ENCODE data around the gene ASB15. TPM values are rescaled to one million over a fixed set of nuclear protein-coding genes. Genes with fewer than 3 reads are reported as not detected.

ASB15 gene
- total RNA-seq, 1 donor, result not detected

DNA sequence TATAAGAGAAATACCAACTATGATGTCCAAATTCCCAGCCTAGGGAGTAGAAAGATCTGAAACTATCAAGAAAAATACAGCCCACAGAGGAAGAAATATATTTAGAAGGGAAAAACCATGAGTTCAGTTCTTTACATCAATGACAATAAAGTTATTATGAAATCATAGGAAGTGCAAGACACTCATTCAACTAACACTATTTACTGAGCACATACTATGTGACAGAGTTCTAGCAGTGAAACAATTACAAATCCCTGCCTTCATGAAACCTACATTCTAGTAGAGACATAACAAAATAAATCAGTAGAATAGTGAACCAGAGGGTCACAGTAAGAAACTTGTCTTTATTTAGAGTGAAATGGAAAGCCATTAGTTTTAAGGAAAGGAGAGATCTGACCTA is 46.1 kb upstream of the ASB15 start:
- H3K4me3 ChIP-seq (ENCODE audit: insufficient read depth, low read length), result no peak overlapping the region
- no peak for DNase-seq (ENCODE audit: insufficient read length, low spot score, missing footprints)
- H2AFZ ChIP-seq (ENCODE audit: low read length), result no peak overlapping the region
- H3K27me3 ChIP-seq (ENCODE audit: insufficient read depth, low read length), result no peaks in the 10 kb centered on the region
- H3K4me2 ChIP-seq (ENCODE audit: insufficient read depth, low read length), result no peak overlapping the region
- no peaks in the 10 kb centered on the region for H3K9me3 ChIP-seq (ENCODE audit: low read depth, low read length)
- H3K79me2 ChIP-seq (ENCODE audit: insufficient read depth, low read length), result peaks cover 40% of the 10 kb centered on the region
- peaks cover 12% of the 10 kb centered on the region for H3K4me1 ChIP-seq (ENCODE audit: insufficient read depth, low read length)
- H4K20me1 ChIP-seq (ENCODE audit: insufficient read depth, low read length), result peaks cover 5% of the 10 kb centered on the region
- peaks cover 7% of the 10 kb centered on the region for H3K36me3 ChIP-seq (ENCODE audit: insufficient read depth, low read length)
- TF ChIP-seq, protein P1, sequence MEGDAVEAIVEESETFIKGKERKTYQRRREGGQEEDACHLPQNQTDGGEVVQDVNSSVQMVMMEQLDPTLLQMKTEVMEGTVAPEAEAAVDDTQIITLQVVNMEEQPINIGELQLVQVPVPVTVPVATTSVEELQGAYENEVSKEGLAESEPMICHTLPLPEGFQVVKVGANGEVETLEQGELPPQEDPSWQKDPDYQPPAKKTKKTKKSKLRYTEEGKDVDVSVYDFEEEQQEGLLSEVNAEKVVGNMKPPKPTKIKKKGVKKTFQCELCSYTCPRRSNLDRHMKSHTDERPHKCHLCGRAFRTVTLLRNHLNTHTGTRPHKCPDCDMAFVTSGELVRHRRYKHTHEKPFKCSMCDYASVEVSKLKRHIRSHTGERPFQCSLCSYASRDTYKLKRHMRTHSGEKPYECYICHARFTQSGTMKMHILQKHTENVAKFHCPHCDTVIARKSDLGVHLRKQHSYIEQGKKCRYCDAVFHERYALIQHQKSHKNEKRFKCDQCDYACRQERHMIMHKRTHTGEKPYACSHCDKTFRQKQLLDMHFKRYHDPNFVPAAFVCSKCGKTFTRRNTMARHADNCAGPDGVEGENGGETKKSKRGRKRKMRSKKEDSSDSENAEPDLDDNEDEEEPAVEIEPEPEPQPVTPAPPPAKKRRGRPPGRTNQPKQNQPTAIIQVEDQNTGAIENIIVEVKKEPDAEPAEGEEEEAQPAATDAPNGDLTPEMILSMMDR (IDR thresholded peaks at IDR 0.05; ENCODE audit: extremely low read depth, low read depth, low read length), result no peak
- H3K27ac ChIP-seq (ENCODE audit: low read depth, low read length), result no peak overlapping the region

DNA sequence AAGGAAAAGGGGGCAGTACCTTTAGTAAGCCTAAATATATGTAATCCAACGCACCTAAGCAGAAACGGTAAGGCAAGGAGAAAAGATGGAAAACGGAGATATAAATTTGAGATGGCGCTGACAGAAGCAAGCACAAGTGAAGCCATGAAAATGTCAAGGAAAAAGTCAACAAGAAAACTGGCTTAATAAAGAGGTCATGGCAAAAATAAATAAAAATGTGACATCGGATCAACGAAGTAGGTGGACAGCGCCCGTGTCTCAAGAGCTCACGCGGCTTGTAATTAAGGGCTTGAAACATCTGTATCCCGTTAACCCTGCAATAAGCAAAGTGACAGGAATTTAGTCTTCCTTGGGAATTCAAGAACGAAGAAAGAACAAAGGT is 44.6 kb upstream of the ASB15 start:
- Histone ChIP-seq H3K4me2 (ENCODE audit: insufficient read depth, low read length) (peak overlapping the region; percentile 85), H3K4me1 (ENCODE audit: insufficient read depth, low read length) (peaks cover 12% of the 10 kb centered on the region), H3K9me3 (ENCODE audit: low read depth, low read length) (no peaks in the 10 kb centered on the region), H3K27me3 (ENCODE audit: insufficient read depth, low read length) (no peaks in the 10 kb centered on the region), H3K79me2 (ENCODE audit: insufficient read depth, low read length) (peaks cover 40% of the 10 kb centered on the region), H3K27ac (ENCODE audit: low read depth, low read length) (peak overlapping the region; percentile 71), H2AFZ (ENCODE audit: low read length) (peak overlapping the region; percentile 81), H4K20me1 (ENCODE audit: insufficient read depth, low read length) (peaks cover 3% of the 10 kb centered on the region), H3K4me3 (ENCODE audit: insufficient read depth, low read length) (peak overlapping the region; percentile 76), H3K36me3 (ENCODE audit: insufficient read depth, low read length) (peaks cover 7% of the 10 kb centered on the region)
- DNase-seq (ENCODE audit: insufficient read length, low spot score, missing footprints), result no peak
- TF ChIP-seq, protein P1 (IDR thresholded peaks at IDR 0.05; ENCODE audit: extremely low read depth, low read depth, low read length), result no peak

DNA sequence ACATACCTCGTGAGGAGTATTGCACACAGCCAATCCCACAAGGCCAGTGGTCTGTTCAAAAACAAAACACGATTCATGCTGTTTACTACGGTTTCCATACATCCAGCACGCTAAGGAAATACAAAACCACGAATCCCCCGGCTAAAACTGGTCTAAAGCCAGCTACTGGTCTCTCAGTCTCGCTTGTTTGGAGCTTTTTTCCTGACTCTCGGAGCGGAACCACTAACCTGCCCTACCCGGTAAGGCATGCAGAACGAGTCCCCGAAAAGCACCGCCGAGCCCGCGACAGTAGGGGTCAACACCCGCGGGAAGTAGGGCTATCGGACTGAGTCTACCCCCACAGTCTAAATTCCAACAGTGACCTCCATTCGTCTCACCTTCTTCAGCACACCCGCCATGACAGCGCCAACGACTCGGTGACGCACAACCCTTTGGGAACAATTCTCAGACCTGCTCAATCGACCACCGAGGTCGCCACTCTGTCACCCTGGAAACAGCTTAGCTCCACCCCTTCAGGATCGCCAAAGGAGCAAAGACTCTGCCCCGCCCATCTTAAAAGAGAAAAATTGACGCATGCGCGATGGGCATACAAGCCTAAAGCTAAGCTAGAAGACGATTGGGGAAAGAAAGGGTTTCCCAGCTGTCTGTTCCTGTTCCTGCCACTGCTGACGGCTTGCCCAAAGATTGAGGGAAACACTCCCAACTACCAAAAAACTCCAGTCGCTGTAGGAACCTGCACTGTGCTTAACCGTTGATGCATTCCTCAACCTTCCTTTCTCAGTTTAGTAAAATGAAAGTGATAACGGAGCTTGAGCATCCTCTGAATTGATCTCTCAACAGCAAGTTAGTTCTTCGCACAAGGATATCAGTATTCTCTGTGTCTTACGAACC is 44.0 kb upstream of the ASB15 start, which contains the start of gene NDUFA5:
Gene NDUFA5 (minus strand): TSS at position 421 of the 891 bp plus-strand sequence. CDS start 23 bp downstream, at position 398.
- Histone ChIP-seq H3K4me2 (ENCODE audit: insufficient read depth, low read length) (peak within 1 kb of the TSS; percentile 85), H2AFZ (ENCODE audit: low read length) (peak within 1 kb of the TSS; percentile 96), H3K79me2 (ENCODE audit: insufficient read depth, low read length) (peaks cover 39% of the 10 kb centered on the region), H3K36me3 (ENCODE audit: insufficient read depth, low read length) (peaks cover 7% of the 10 kb centered on the region), H3K9me3 (ENCODE audit: low read depth, low read length) (no peaks in the 10 kb centered on the region), H4K20me1 (ENCODE audit: insufficient read depth, low read length) (peaks cover 3% of the 10 kb centered on the region), H3K27me3 (ENCODE audit: insufficient read depth, low read length) (no peaks in the 10 kb centered on the region), H3K4me1 (ENCODE audit: insufficient read depth, low read length) (peaks cover 12% of the 10 kb centered on the region), H3K4me3 (ENCODE audit: insufficient read depth, low read length) (peak within 1 kb of the TSS; percentile 76), H3K27ac (ENCODE audit: low read depth, low read length) (peak within 1 kb of the TSS; percentile 71)
- TF ChIP-seq, protein P1 (IDR thresholded peaks at IDR 0.05; ENCODE audit: extremely low read depth, low read depth, low read length), result no peak
- DNase-seq (ENCODE audit: insufficient read length, low spot score, missing footprints), result peak; percentile 84

DNA sequence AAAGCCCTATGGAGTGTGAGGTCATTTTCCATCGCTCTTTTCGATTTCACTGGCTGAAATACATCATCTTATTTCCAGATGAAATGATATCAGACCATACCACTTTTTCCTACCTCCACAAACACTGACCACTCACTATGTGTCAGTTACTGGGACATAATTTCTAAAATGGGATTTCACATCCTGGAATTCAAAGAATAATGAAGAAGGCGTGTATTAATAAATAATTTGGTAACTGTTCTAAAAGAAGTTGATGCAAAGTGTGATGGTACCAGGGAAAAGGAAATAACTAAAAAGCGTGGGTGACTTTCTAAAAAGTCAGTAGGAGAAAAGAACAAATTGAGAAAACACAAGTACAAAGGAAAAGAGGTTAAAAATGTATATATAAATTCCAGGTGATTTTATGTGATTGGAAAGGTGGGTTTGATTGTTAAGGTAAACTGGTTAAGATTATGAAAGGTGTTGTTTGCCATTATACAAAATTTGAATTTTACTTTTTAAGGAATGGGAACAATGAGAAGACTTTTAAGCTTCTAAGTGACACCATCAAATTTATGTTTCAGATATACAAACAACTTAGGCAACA is 43.2 kb upstream of the ASB15 start:
- TF ChIP-seq, protein P1 (IDR thresholded peaks at IDR 0.05; ENCODE audit: extremely low read depth, low read depth, low read length), result no peak
- H3K4me2 ChIP-seq (ENCODE audit: insufficient read depth, low read length), result peak overlapping the region; percentile 85
- H2AFZ ChIP-seq (ENCODE audit: low read length), result peak overlapping the region; percentile 96
- H3K4me3 ChIP-seq (ENCODE audit: insufficient read depth, low read length), result peak overlapping the region; percentile 76
- peaks cover 12% of the 10 kb centered on the region for H3K4me1 ChIP-seq (ENCODE audit: insufficient read depth, low read length)
- H4K20me1 ChIP-seq (ENCODE audit: insufficient read depth, low read length), result peaks cover 3% of the 10 kb centered on the region
- peak overlapping the region; percentile 71 for H3K27ac ChIP-seq (ENCODE audit: low read depth, low read length)
- no peak for DNase-seq (ENCODE audit: insufficient read length, low spot score, missing footprints)
- no peaks in the 10 kb centered on the region for H3K9me3 ChIP-seq (ENCODE audit: low read depth, low read length)
- H3K27me3 ChIP-seq (ENCODE audit: insufficient read depth, low read length), result no peaks in the 10 kb centered on the region
- H3K36me3 ChIP-seq (ENCODE audit: insufficient read depth, low read length), result peaks cover 7% of the 10 kb centered on the region
- H3K79me2 ChIP-seq (ENCODE audit: insufficient read depth, low read length), result peaks cover 33% of the 10 kb centered on the region
